Endothelial cell of umbilical vein (primary cell): ENCODE data around the gene CREB3. TPM values are rescaled to one million over a fixed set of nuclear protein-coding genes. Genes with fewer than 3 reads are reported as not detected.

Source experiments
- BruUV-seq: library from RNA; stranded (reverse); fragments of 400-500 nt; replicated peaks from 2 replicates; lab custom pipeline; 2021; lab: Mats Ljungman, UMichigan
- CTCF ChIA-PET: fragments of 300-600, 350-600 bp; sonication (Branson Sonifier 250); formaldehyde crosslinking; loops from one replicate; lab custom pipeline; 2021; ENCODE audit warnings: antibody characterized with exemption, inconsistent platforms; lab: Charles Lee
- POLR2A ChIA-PET: fragments of 300-600, 350-600 bp; sonication (Branson Sonifier 250); formaldehyde crosslinking; loops from one replicate; lab custom pipeline; 2021; ENCODE audit warnings: antibody characterized with exemption, inconsistent platforms; lab: Charles Lee
- DNase-seq: peaks from one replicate; pipeline ENCODE4 v3.0.0-alpha.2; 2011; ENCODE audit warnings: low read depth, low spot score
- FAIRE-seq: peaks from 2 replicates; lab custom pipeline; 2011; peaks lifted over from hg19 to GRCh38; lab: Jason Lieb, UNC
- H2AFZ ChIP-seq: 2 replicates; pipeline ENCODE4 v1.6.0; 2012; ENCODE audit warnings: low read depth, low read length, control low read depth, inconsistent platforms
- H3K27ac ChIP-seq: 2 replicates; pipeline ENCODE4 v1.5.1; 2011; ENCODE audit warnings: low read depth, mild to moderate bottlenecking, control low read depth, low read length, moderate library complexity; ENCODE audit not compliant: insufficient read depth
- H3K27me3 ChIP-seq, 2 experiments: 2 replicates each; pipeline versions ENCODE4 v1.6.0 to v1.6.1; 2011; ENCODE audit warnings: low read length in 2 of 2, mixed read lengths in 1 of 2; ENCODE audit not compliant: control insufficient read depth in 2 of 2, insufficient read depth in 2 of 2
- H3K36me3 ChIP-seq, 2 experiments: 2 replicates in 1 of 2; 3 replicates in 1 of 2; pipeline ENCODE4 v1.5.1; 2011; ENCODE audit warnings: low read length in 2 of 2, mild to moderate bottlenecking in 1 of 2, moderate library complexity in 1 of 2; ENCODE audit not compliant: control insufficient read depth in 2 of 2, insufficient read depth in 2 of 2; ENCODE audit errors: extremely low read depth in 1 of 2
- H3K4me1 ChIP-seq: 3 replicates; pipeline ENCODE4 v1.5.1; 2011; ENCODE audit warnings: mild to moderate bottlenecking, low read length; ENCODE audit not compliant: control insufficient read depth, insufficient read depth; ENCODE audit errors: extremely low read depth
- H3K4me2 ChIP-seq: 2 replicates; pipeline ENCODE4 v1.6.1; 2011; ENCODE audit warnings: low read length, control low read depth, mixed read lengths; ENCODE audit not compliant: insufficient read depth
- H3K4me3 ChIP-seq, 3 experiments: fragments of 200-600 bp in 1 of 3; sonication (generic), shearing (Covaris generic) in 1 of 3; replicated peaks in 1 of 3; 2 replicates each; pipeline ENCODE4 v1.5.1; 2011 to 2016; ENCODE audit warnings: control low read depth in 3 of 3, low read length in 3 of 3, mild to moderate bottlenecking in 2 of 3, inconsistent platforms in 1 of 3, low read depth in 1 of 3, moderate library complexity in 1 of 3; ENCODE audit not compliant: insufficient read depth in 1 of 3
- H3K79me2 ChIP-seq: 2 replicates; pipeline ENCODE4 v1.6.0; 2012; ENCODE audit warnings: low read length, inconsistent platforms; ENCODE audit not compliant: control insufficient read depth, insufficient read depth
- H3K9ac ChIP-seq: replicated peaks from 2 replicates; pipeline ENCODE3; 2011; ENCODE audit warnings: low read length, control low read depth; ENCODE audit not compliant: insufficient read depth; ENCODE audit errors: extremely low read depth
- H3K9me1 ChIP-seq: replicated peaks from 3 replicates; pipeline ENCODE4 v1.6.0; 2011; ENCODE audit warnings: mild to moderate bottlenecking, low read length; ENCODE audit not compliant: control insufficient read depth, insufficient read depth; ENCODE audit errors: extremely low read depth
- H3K9me3 ChIP-seq: replicated peaks from 2 replicates; pipeline ENCODE4 v1.5.1; 2012; ENCODE audit warnings: low read length, inconsistent platforms; ENCODE audit not compliant: control insufficient read depth, insufficient read depth
- H4K20me1 ChIP-seq: replicated peaks from 2 replicates; pipeline ENCODE3; 2011; ENCODE audit warnings: mild to moderate bottlenecking, low read length; ENCODE audit not compliant: control insufficient read depth, insufficient read depth; ENCODE audit errors: extremely low read depth
- CTCF ChIP-seq, 2 donors: IDR thresholded peaks; 1 replicate in 1 of 2; 2 replicates in 1 of 2; pipeline ENCODE4 v1.5.1; 2011; ENCODE audit warnings: low read length in 2 of 2, mild to moderate bottlenecking in 2 of 2, moderate library complexity in 2 of 2, control low read depth in 1 of 2, inconsistent platforms in 1 of 2, low read depth in 1 of 2; ENCODE audit not compliant: insufficient read depth in 1 of 2; ENCODE audit errors: extremely low read depth in 1 of 2
- EZH2 ChIP-seq: IDR thresholded peaks from 2 replicates; pipeline ENCODE4 v1.6.1; 2012; ENCODE audit warnings: borderline replicate concordance, low read depth, mild to moderate bottlenecking, moderate library complexity, low read length, inconsistent platforms; ENCODE audit not compliant: severe bottlenecking
- FOS ChIP-seq: IDR thresholded peaks from 2 replicates; pipeline ENCODE4 v1.6.1; 2011; ENCODE audit warnings: mild to moderate bottlenecking, low read length, moderate library complexity, borderline replicate concordance; ENCODE audit not compliant: insufficient read depth
- GATA2 ChIP-seq: IDR thresholded peaks from 2 replicates; pipeline ENCODE4 v1.7.0; 2011; ENCODE audit warnings: low read depth, mild to moderate bottlenecking, moderate library complexity, mixed read lengths, low read length; ENCODE audit not compliant: insufficient read length, insufficient read depth
- JUN ChIP-seq: IDR thresholded peaks from 2 replicates; pipeline ENCODE4 v1.6.1; 2011; ENCODE audit warnings: borderline replicate concordance, low read depth; ENCODE audit not compliant: insufficient read length, insufficient read depth
- MAX ChIP-seq: IDR thresholded peaks from 2 replicates; pipeline ENCODE4 v1.6.1; 2011; ENCODE audit not compliant: insufficient read depth, insufficient read length
- MYC ChIP-seq: IDR thresholded peaks from one replicate; pipeline ENCODE4 v1.6.1; 2011; ENCODE audit warnings: mild to moderate bottlenecking, low read depth, low read length
- POLR2A ChIP-seq: IDR thresholded peaks from 2 replicates; pipeline ENCODE4 v1.6.1; 2012; ENCODE audit warnings: low read depth, mild to moderate bottlenecking, control low read depth, low read length
- POLR2AphosphoS5 ChIP-seq: IDR thresholded peaks from 2 replicates; pipeline ENCODE4 v1.6.1; 2012; ENCODE audit warnings: low read depth, mild to moderate bottlenecking, control low read depth, low read length, moderate library complexity; ENCODE audit not compliant: insufficient read depth
- dilution Hi-C: fragments of 300-500 bp; cut with MboI; formaldehyde crosslinking; loops from one replicate; pipeline ENCODE4 v1.15.0; 2019; ENCODE audit warnings: low sequenced_read_pairs; ENCODE audit not compliant: extremely low pct_ligation_motif_present
- intact Hi-C: fragments of 100-400 bp; cut with micrococcal nuclease; formaldehyde crosslinking; loops from one replicate; pipeline ENCODE4 v1.10.0; 2022
- polyA plus RNA-seq, 4 experiments: library from polyadenylated mRNA; depleted of rRNA in 3 of 4; stranded (reverse) in 3 of 4; unstranded in 1 of 4; fragments of >200 nt; gene quantifications; 2 replicates each; pipeline versions ENCODE4 v1.2.1 to v1.2.3, GENCODE V29; 2011 to 2012; ENCODE audit warnings: missing spikeins in 1 of 4
- total RNA-seq: library from RNA; stranded (reverse); gene quantifications from 2 replicates; pipeline ENCODE4 v1.2.3, GENCODE V29; 2021

CREB3 gene
- total and polyA plus RNA-seq, 2 donors (not counting 3 experiments of a cell fraction or from before 2014, with no cell fraction given): 39.8 to 52.1 TPM

- BruUV-seq: no TSS peak
- no peak overlapping the region for H3K27ac ChIP-seq
- H3K9ac ChIP-seq: no peak overlapping the region
- H3K27me3 ChIP-seq: no peaks in the 10 kb centered on the region
- no peaks in the 10 kb centered on the region for H3K79me2 ChIP-seq
- no peak overlapping the region for H2AFZ ChIP-seq
- H3K4me1 ChIP-seq: no peaks in the 10 kb centered on the region
- H3K4me3 ChIP-seq: no peak overlapping the region
- CTCF ChIA-PET: interaction anchor here (0.6 to 2.3 kb wide), 2 partner anchors 9 to 77 kb away, joined by 3 to 17 read pairs; no protein-coding TSS in a partner anchor
- TF ChIP-seq FOS (no peak), MYC (no peak), MAX (no peak), POLR2A (no peak), POLR2AphosphoS5 (no peak), CTCF (IDR thresholded peaks at IDR 0.05; ENCODE audit: extremely low read depth in 1 of 2, insufficient read depth in 1 of 2, low read depth in 1 of 2, low read length in 2 of 2) (no peak), GATA2 (no peak), JUN (no peak), EZH2 (no peak)
- H3K36me3 ChIP-seq: peaks cover 61 to 80% of the 10 kb centered on the region in 2 experiments
- no peaks in the 10 kb centered on the region for H3K9me1 ChIP-seq
- DNase-seq (no peak), FAIRE-seq (no peak)
- H3K4me2 ChIP-seq: no peak overlapping the region
- intact Hi-C loops (no loop called here), dilution Hi-C loops (no loop called here)
- no peaks in the 10 kb centered on the region for H3K9me3 ChIP-seq
- no peaks in the 10 kb centered on the region for H4K20me1 ChIP-seq
- POLR2A ChIA-PET: no interaction called here
Observed at GRCh38 chr9:35705372-35705771, 27.1 kb upstream of the CREB3 start.
